Neural cell (in vitro differentiated cells): ENCODE data around the gene MEF2A. TPM values are rescaled to one million over a fixed set of nuclear protein-coding genes. Genes with fewer than 3 reads are reported as not detected.

Source experiments
- H2AFZ ChIP-seq: fragments of 200-600, 300-800 bp; sonication (generic), shearing (Covaris generic); 2 replicates; pipeline ENCODE4 v1.6.0; 2014; ENCODE audit warnings: low read depth, mild to moderate bottlenecking, antibody characterized with exemption, low read length, moderate library complexity
- H3F3A ChIP-seq: fragments of 200-600 bp; shearing (Covaris generic); 2 replicates; pipeline ENCODE4 v1.6.1; 2016; ENCODE audit warnings: mild to moderate bottlenecking, moderate library complexity, mixed read lengths, antibody characterized with exemption, low read length; ENCODE audit not compliant: insufficient read depth, poor library complexity, severe bottlenecking
- H3K27ac ChIP-seq: fragments of 200-600, 300-800 bp; sonication (generic), shearing (Covaris generic); 2 replicates; pipeline ENCODE4 v1.5.1; 2014; ENCODE audit warnings: mild to moderate bottlenecking, low read length, moderate library complexity
- H3K27me3 ChIP-seq: fragments of 300-800, 200-600 bp; sonication (generic), shearing (Covaris generic); 2 replicates; pipeline ENCODE4 v1.6.0; 2014; ENCODE audit warnings: mild to moderate bottlenecking, low read depth, low read length, moderate library complexity; ENCODE audit not compliant: insufficient read depth
- H3K36me3 ChIP-seq: fragments of 300-800, 200-600 bp; sonication (generic), shearing (Covaris generic); 2 replicates; pipeline ENCODE4 v1.5.1; 2014; ENCODE audit warnings: mild to moderate bottlenecking, antibody characterized with exemption, low read length, moderate library complexity; ENCODE audit not compliant: insufficient read depth
- H3K4me2 ChIP-seq: fragments of 300-800, 200-600 bp; sonication (generic), shearing (Covaris generic); 2 replicates; pipeline ENCODE4 v1.6.0; 2014; ENCODE audit warnings: mild to moderate bottlenecking, low read length
- H3K4me3 ChIP-seq: fragments of 300-800, 200-600 bp; sonication (generic), shearing (Covaris generic); 2 replicates; pipeline ENCODE4 v1.5.1; 2014; ENCODE audit warnings: mild to moderate bottlenecking, low read length, moderate library complexity
- H3K79me2 ChIP-seq: fragments of 200-600 bp; shearing (Covaris generic); replicated peaks from 2 replicates; pipeline ENCODE4 v1.6.0; 2014; ENCODE audit warnings: mild to moderate bottlenecking, low read length, moderate library complexity; ENCODE audit not compliant: insufficient read depth
- H3K9ac ChIP-seq: fragments of 300-800, 200-600 bp; sonication (generic), shearing (Covaris generic); 2 replicates; pipeline ENCODE4 v1.6.1; 2016; ENCODE audit warnings: mild to moderate bottlenecking, low read length, mixed read lengths
- H3K9me2 ChIP-seq: fragments of 200-600 bp; shearing (Covaris generic); 2 replicates; pipeline ENCODE4 v1.6.1; 2016; ENCODE audit warnings: mild to moderate bottlenecking, low read length, mixed read lengths; ENCODE audit not compliant: insufficient read depth
- H3K9me3 ChIP-seq: fragments of 200-600, 300-800 bp; sonication (generic), shearing (Covaris generic); 2 replicates; pipeline ENCODE4 v1.6.1; 2016; ENCODE audit warnings: mild to moderate bottlenecking, mixed run types, low read length, moderate library complexity, mixed read lengths
- H4K20me1 ChIP-seq: fragments of 200-600 bp; shearing (Covaris generic); 2 replicates; pipeline ENCODE4 v1.6.1; 2016; ENCODE audit warnings: mild to moderate bottlenecking, mixed run types; ENCODE audit not compliant: insufficient read depth
- EP300 ChIP-seq: fragments of 450-650 bp; conservative IDR thresholded peaks from 2 replicates; pipeline ENCODE4 v1.6.1; 2014; ENCODE audit warnings: antibody characterized with exemption, mild to moderate bottlenecking, moderate library complexity; ENCODE audit not compliant: poor library complexity, severe bottlenecking
- EZH2 ChIP-seq: fragments of 200-600, 300-800 bp; shearing (Covaris generic), sonication (generic); IDR thresholded peaks from 2 replicates; pipeline ENCODE4 v1.6.1; 2014; ENCODE audit warnings: antibody characterized with exemption, low read length, borderline replicate concordance, mild to moderate bottlenecking; ENCODE audit not compliant: insufficient read depth, poor library complexity, severe bottlenecking
- MXI1 ChIP-seq: fragments of 450-650 bp; conservative IDR thresholded peaks from 2 replicates; pipeline ENCODE4 v1.6.1; 2014; ENCODE audit warnings: antibody characterized with exemption, mild to moderate bottlenecking; ENCODE audit not compliant: poor library complexity, severe bottlenecking
- POLR2AphosphoS5 ChIP-seq: IDR thresholded peaks from 2 replicates; pipeline ENCODE4 v1.6.1; 2012
- RAD21 ChIP-seq: fragments of 450-650 bp; conservative IDR thresholded peaks from 2 replicates; pipeline ENCODE4 v1.6.1; 2014; ENCODE audit warnings: antibody characterized with exemption, mild to moderate bottlenecking, moderate library complexity
- SMC3 ChIP-seq: fragments of 450-650 bp; conservative IDR thresholded peaks from 2 replicates; pipeline ENCODE4 v1.6.1; 2014; ENCODE audit warnings: antibody characterized with exemption, mild to moderate bottlenecking, moderate library complexity; ENCODE audit not compliant: poor library complexity
- TAF1 ChIP-seq: IDR thresholded peaks from 2 replicates; pipeline ENCODE4 v1.6.1; 2012; ENCODE audit warnings: low read depth
- polyA plus RNA-seq: library from polyadenylated mRNA; depleted of rRNA; stranded (reverse); fragments of >200 nt; gene quantifications from 2 replicates; pipeline ENCODE4 v1.2.3, GENCODE V29; 2014
- TF ChIP-seq, protein P1 (sequence below): fragments of 450-650 bp; IDR thresholded peaks from 2 replicates; pipeline ENCODE4 v1.5.1; 2014; ENCODE audit warnings: antibody characterized with exemption, mild to moderate bottlenecking, moderate library complexity; ENCODE audit not compliant: poor library complexity, severe bottlenecking
- TF ChIP-seq, protein P2 (sequence below): IDR thresholded peaks from 2 replicates; pipeline ENCODE4 v1.6.1; 2012; ENCODE audit warnings: borderline replicate concordance

MEF2A gene
- polyA plus RNA-seq, 1 donor from 2014 or later: 32.2 TPM

DNA sequence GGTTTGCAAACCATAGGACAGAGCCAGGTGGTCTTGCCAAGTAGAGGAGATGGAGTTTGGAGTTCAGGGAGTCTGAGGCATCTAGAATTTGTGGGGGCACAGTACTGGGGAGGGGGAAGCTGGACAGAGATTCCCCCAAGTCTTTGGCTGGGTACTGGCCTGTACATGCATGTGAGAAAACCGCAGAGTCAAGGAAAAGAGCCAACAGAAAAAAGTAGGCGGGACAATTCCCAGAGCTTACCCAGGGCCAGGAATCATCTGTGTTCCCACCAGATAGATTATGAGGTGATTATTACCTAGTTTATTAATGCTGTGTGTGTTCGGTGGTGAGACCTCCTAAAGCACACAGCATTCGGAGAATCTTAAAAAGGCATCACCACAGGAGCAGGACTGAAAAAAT is 156.1 kb downstream of the MEF2A start:
- Histone ChIP-seq H3K4me3 (no peak overlapping the region), H3K9ac (no peak overlapping the region), H3F3A (no peaks in the 10 kb centered on the region), H4K20me1 (no peaks in the 10 kb centered on the region), H3K79me2 (no peaks in the 10 kb centered on the region), H3K36me3 (no peaks in the 10 kb centered on the region), H3K27me3 (no peaks in the 10 kb centered on the region), H2AFZ (no peak overlapping the region), H3K9me3 (no peaks in the 10 kb centered on the region), H3K9me2 (no peaks in the 10 kb centered on the region), H3K27ac (no peak overlapping the region), H3K4me2 (no peak overlapping the region)
- no peak for TF ChIP-seq EP300
- TF ChIP-seq, protein P1, sequence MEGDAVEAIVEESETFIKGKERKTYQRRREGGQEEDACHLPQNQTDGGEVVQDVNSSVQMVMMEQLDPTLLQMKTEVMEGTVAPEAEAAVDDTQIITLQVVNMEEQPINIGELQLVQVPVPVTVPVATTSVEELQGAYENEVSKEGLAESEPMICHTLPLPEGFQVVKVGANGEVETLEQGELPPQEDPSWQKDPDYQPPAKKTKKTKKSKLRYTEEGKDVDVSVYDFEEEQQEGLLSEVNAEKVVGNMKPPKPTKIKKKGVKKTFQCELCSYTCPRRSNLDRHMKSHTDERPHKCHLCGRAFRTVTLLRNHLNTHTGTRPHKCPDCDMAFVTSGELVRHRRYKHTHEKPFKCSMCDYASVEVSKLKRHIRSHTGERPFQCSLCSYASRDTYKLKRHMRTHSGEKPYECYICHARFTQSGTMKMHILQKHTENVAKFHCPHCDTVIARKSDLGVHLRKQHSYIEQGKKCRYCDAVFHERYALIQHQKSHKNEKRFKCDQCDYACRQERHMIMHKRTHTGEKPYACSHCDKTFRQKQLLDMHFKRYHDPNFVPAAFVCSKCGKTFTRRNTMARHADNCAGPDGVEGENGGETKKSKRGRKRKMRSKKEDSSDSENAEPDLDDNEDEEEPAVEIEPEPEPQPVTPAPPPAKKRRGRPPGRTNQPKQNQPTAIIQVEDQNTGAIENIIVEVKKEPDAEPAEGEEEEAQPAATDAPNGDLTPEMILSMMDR: no peak
- TF ChIP-seq TAF1: no peak
- TF ChIP-seq, protein P2, sequence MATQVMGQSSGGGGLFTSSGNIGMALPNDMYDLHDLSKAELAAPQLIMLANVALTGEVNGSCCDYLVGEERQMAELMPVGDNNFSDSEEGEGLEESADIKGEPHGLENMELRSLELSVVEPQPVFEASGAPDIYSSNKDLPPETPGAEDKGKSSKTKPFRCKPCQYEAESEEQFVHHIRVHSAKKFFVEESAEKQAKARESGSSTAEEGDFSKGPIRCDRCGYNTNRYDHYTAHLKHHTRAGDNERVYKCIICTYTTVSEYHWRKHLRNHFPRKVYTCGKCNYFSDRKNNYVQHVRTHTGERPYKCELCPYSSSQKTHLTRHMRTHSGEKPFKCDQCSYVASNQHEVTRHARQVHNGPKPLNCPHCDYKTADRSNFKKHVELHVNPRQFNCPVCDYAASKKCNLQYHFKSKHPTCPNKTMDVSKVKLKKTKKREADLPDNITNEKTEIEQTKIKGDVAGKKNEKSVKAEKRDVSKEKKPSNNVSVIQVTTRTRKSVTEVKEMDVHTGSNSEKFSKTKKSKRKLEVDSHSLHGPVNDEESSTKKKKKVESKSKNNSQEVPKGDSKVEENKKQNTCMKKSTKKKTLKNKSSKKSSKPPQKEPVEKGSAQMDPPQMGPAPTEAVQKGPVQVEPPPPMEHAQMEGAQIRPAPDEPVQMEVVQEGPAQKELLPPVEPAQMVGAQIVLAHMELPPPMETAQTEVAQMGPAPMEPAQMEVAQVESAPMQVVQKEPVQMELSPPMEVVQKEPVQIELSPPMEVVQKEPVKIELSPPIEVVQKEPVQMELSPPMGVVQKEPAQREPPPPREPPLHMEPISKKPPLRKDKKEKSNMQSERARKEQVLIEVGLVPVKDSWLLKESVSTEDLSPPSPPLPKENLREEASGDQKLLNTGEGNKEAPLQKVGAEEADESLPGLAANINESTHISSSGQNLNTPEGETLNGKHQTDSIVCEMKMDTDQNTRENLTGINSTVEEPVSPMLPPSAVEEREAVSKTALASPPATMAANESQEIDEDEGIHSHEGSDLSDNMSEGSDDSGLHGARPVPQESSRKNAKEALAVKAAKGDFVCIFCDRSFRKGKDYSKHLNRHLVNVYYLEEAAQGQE: no peak
- no peak for TF ChIP-seq EZH2
- TF ChIP-seq SMC3: no peak
- TF ChIP-seq POLR2AphosphoS5: no peak
- no peak for TF ChIP-seq RAD21
- TF ChIP-seq MXI1: no peak

DNA sequence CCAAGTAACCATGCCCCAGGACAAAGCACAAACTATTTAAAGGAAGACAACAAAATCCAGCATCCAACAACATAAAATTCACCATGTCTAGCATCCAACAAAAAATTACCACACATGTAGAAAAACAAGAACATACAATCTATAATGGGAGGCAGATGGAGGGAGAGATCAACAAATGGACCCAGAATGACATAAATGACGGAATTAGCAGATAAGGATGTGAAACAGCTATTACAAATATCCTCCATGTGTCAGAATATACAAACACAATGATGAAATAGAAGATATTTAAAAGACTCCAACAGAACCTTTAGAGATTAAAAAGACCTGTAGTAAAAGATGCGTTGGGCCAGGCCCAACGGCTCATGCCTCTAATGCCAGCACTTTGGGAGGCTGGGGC is 156.6 kb downstream of the MEF2A start:
- TF ChIP-seq EP300: no peak
- TF ChIP-seq, protein P1: no peak
- no peak for TF ChIP-seq RAD21
- TF ChIP-seq EZH2: no peak
- no peak for TF ChIP-seq MXI1
- no peak for TF ChIP-seq POLR2AphosphoS5
- TF ChIP-seq, protein P2: no peak
- no peak for TF ChIP-seq SMC3
- TF ChIP-seq TAF1: no peak
- H2AFZ ChIP-seq: no peak overlapping the region
- no peaks in the 10 kb centered on the region for H3F3A ChIP-seq
- no peaks in the 10 kb centered on the region for H3K9me3 ChIP-seq
- no peaks in the 10 kb centered on the region for H3K79me2 ChIP-seq
- no peaks in the 10 kb centered on the region for H3K9me2 ChIP-seq
- H3K27me3 ChIP-seq: no peaks in the 10 kb centered on the region
- H3K4me2 ChIP-seq: no peak overlapping the region
- no peak overlapping the region for H3K4me3 ChIP-seq
- no peaks in the 10 kb centered on the region for H3K36me3 ChIP-seq
- H3K9ac ChIP-seq: no peak overlapping the region
- H4K20me1 ChIP-seq: no peaks in the 10 kb centered on the region
- H3K27ac ChIP-seq: no peak overlapping the region
